ENCODE measurements around the gene DACH1.

GRCh38 chr13:71759651-71760511 is 107.1 kb downstream of the DACH1 start:
- TF ChIP-seq CAMTA2 (CRISPR knock-in tag; IDR thresholded peaks at IDR 0.05; ENCODE audit: borderline replicate concordance) (no peak), CTCF (CRISPR knock-in tag; IDR thresholded peaks at IDR 0.05) (no peak), ZNF101 (CRISPR knock-in tag; IDR thresholded peaks at IDR 0.05; ENCODE audit: borderline replicate concordance, low read depth) (no peak), HOMEZ (CRISPR knock-in tag; IDR thresholded peaks at IDR 0.05; ENCODE audit: low read depth) (no peak), ATF3 (CRISPR knock-in tag; IDR thresholded peaks at IDR 0.05) (no peak), ZBTB4 (CRISPR knock-in tag; IDR thresholded peaks at IDR 0.05; ENCODE audit: borderline replicate concordance) (no peak), ZNF280D (CRISPR knock-in tag; IDR thresholded peaks at IDR 0.05) (no peak), MAFK (conservative IDR thresholded peaks at IDR 0.05 in 1 of 2, IDR thresholded peaks at IDR 0.05 in 1 of 2; ENCODE audit: low read length in 2 of 2) (no peak), GFI1 (CRISPR knock-in tag; IDR thresholded peaks at IDR 0.05; ENCODE audit: borderline replicate concordance) (no peak), BRCA1 (CRISPR knock-in tag; IDR thresholded peaks at IDR 0.05) (no peak), ZNF766 (CRISPR knock-in tag; IDR thresholded peaks at IDR 0.05; ENCODE audit: borderline replicate concordance) (no peak), ZSCAN12 (CRISPR knock-in tag; IDR thresholded peaks at IDR 0.05) (no peak), SMAD3 (CRISPR knock-in tag; IDR thresholded peaks at IDR 0.05) (no peak), MBD4 (IDR thresholded peaks at IDR 0.05; ENCODE audit: borderline replicate concordance, low read length) (no peak)

Measured in HepG2 (cell line).